A549 (cell line): ENCODE measurements around the gene TMEM91. TPM values are rescaled to one million over a fixed set of nuclear protein-coding genes. Genes with fewer than 3 reads are reported as not detected.

Source experiments
- ATAC-seq, 2 experiments: fragments of 200-7000 bp in 1 of 2; fragments of >200 bp in 1 of 2; cut with Nextera tagmentation in 1 of 2; cut with Tn5 transposase in 1 of 2; 3 replicates each; pipeline versions ENCODE4 v1.8.0 to v1.9.1; 2018 to 2020; ENCODE audit warnings: mild to moderate bottlenecking in 1 of 2, moderate library complexity in 1 of 2
- CTCF ChIA-PET: fragments of 300-600 bp; sonication (Branson Sonifier 250); formaldehyde crosslinking; extraction: SDS; loops from one replicate; lab custom pipeline; 2021; ENCODE audit warnings: antibody characterized with exemption, inconsistent platforms; lab: Yijun Ruan, JAX
- POLR2A ChIA-PET: fragments of 350-600 bp; formaldehyde crosslinking; extraction: SDS; loops from one replicate; lab custom pipeline; 2021; ENCODE audit warnings: antibody characterized with exemption, inconsistent platforms; lab: Yijun Ruan, JAX
- DNase-seq, 2 experiments: peaks; one replicate each; pipeline versions ENCODE4 v3.0.0 to v3.0.0-alpha.2; 2011 to 2016; ENCODE audit warnings: low read depth in 1 of 2, low spot score in 1 of 2
- FAIRE-seq: peaks from 2 replicates; lab custom pipeline; 2011; peaks lifted over from hg19 to GRCh38; lab: Jason Lieb, UNC
- H3K27ac ChIP-seq, 2 experiments: fragments of >200 bp; sonication (Bioruptor Twin); formaldehyde crosslinking; 3 replicates each; pipeline ENCODE4 v1.5.1; 2016 to 2017
- H3K4me1 ChIP-seq: fragments of >200 bp; sonication (Bioruptor Twin); formaldehyde crosslinking; 3 replicates; pipeline ENCODE4 v1.6.1; 2016
- H3K4me2 ChIP-seq: fragments of >200 bp; sonication (Bioruptor Twin); formaldehyde crosslinking; 3 replicates; pipeline ENCODE4 v1.6.1; 2016
- H3K4me3 ChIP-seq: fragments of >200 bp; sonication (Bioruptor Twin); formaldehyde crosslinking; 3 replicates; pipeline ENCODE4 v1.5.1; 2016
- H3K9me3 ChIP-seq: fragments of >200 bp; sonication (Bioruptor Twin); formaldehyde crosslinking; 3 replicates; pipeline ENCODE4 v1.6.1; 2016
- ATOH8 ChIP-seq: fragments of 250-450 bp; sonication (Bioruptor Pico); IDR thresholded peaks from 2 replicates; pipeline ENCODE4 v1.5.0; 2020; ENCODE audit warnings: low read depth, mild to moderate bottlenecking, moderate library complexity
- EP300 ChIP-seq, 2 experiments: fragments of >200 bp; sonication (Bioruptor Twin); formaldehyde crosslinking; IDR thresholded peaks; 2 replicates in 1 of 2; 3 replicates in 1 of 2; pipeline ENCODE4 v1.6.1; 2016 to 2017
- ESRRA ChIP-seq: fragments of 150-350 bp; IDR thresholded peaks from 2 replicates; pipeline ENCODE4 v1.6.1; 2014; ENCODE audit warnings: mild to moderate bottlenecking, low read length, borderline replicate concordance
- FOSL2 ChIP-seq, 2 experiments: fragments of 450-650 bp in 1 of 2; fragments of >200 bp in 1 of 2; sonication (Bioruptor Twin) in 1 of 2; formaldehyde crosslinking; IDR thresholded peaks; 2 replicates each; pipeline versions ENCODE4 v1.5.0 to v1.6.1; 2016 to 2020; ENCODE audit warnings: mild to moderate bottlenecking in 1 of 2, moderate library complexity in 1 of 2
- HEYL ChIP-seq: fragments of 250-450 bp; sonication (Bioruptor Pico); IDR thresholded peaks from 2 replicates; pipeline ENCODE4 v1.8.0; 2021; ENCODE audit warnings: mild to moderate bottlenecking, moderate library complexity
- HMGXB4 ChIP-seq: fragments of 250-450 bp; sonication (Bioruptor Pico); IDR thresholded peaks from 2 replicates; pipeline ENCODE4 v1.5.0; 2021; ENCODE audit warnings: mild to moderate bottlenecking, moderate library complexity, borderline replicate concordance
- HOXB13 ChIP-seq: fragments of 250-450 bp; sonication (Bioruptor Pico); IDR thresholded peaks from 2 replicates; pipeline ENCODE4 v1.5.0; 2020; ENCODE audit warnings: low read depth, mild to moderate bottlenecking, moderate library complexity
- HOXB5 ChIP-seq: fragments of 250-450 bp; sonication (Bioruptor Pico); IDR thresholded peaks from 2 replicates; pipeline ENCODE4 v1.5.0; 2020; ENCODE audit warnings: mild to moderate bottlenecking, moderate library complexity
- JUN ChIP-seq, 2 experiments: fragments of >200 bp; sonication (Bioruptor Twin); formaldehyde crosslinking; IDR thresholded peaks; 2 replicates in 1 of 2; 3 replicates in 1 of 2; pipeline ENCODE4 v1.6.1; 2016 to 2017
- JUNB ChIP-seq: fragments of >200 bp; sonication (Bioruptor Twin); formaldehyde crosslinking; IDR thresholded peaks from 2 replicates; pipeline ENCODE4 v1.6.1; 2016
- KDM5A ChIP-seq: fragments of 200-600 bp; sonication (generic); IDR thresholded peaks from 2 replicates; pipeline ENCODE4 v1.6.1; 2016; ENCODE audit warnings: antibody characterized with exemption, mild to moderate bottlenecking
- MAFK ChIP-seq: fragments of 450-650 bp; IDR thresholded peaks from 2 replicates; pipeline ENCODE4 v1.6.1; 2014; ENCODE audit not compliant: partially characterized antibody
- MYC ChIP-seq: IDR thresholded peaks from 2 replicates; pipeline ENCODE4 v1.6.1; 2012; ENCODE audit warnings: mild to moderate bottlenecking, inconsistent platforms, low read length, improper control_type of control experiment, borderline replicate concordance
- NR3C1 ChIP-seq: fragments of >200 bp; sonication (Bioruptor Twin); formaldehyde crosslinking; IDR thresholded peaks from 3 replicates; pipeline ENCODE4 v1.6.1; 2017
- POLR2AphosphoS2 ChIP-seq: conservative IDR thresholded peaks from 2 replicates; pipeline ENCODE4 v1.6.1; 2012; ENCODE audit warnings: low read length, improper control_type of control experiment, inconsistent platforms
- RARB ChIP-seq: fragments of 250-450 bp; sonication (Bioruptor Pico); IDR thresholded peaks from 2 replicates; pipeline ENCODE4 v1.8.0; 2021; ENCODE audit warnings: mild to moderate bottlenecking, moderate library complexity
- RNF2 ChIP-seq: fragments of 200-600 bp; sonication (generic); IDR thresholded peaks from 2 replicates; pipeline ENCODE4 v1.6.1; 2016; ENCODE audit warnings: low read depth, mild to moderate bottlenecking, antibody characterized with exemption, moderate library complexity, borderline replicate concordance
- ZC3H11A ChIP-seq: fragments of 450-650 bp; IDR thresholded peaks from 2 replicates; pipeline ENCODE4 v1.6.1; 2014; ENCODE audit warnings: antibody characterized with exemption, mild to moderate bottlenecking
- ZFP36 ChIP-seq: fragments of 450-650 bp; IDR thresholded peaks from 2 replicates; pipeline ENCODE4 v1.6.1; 2014; ENCODE audit warnings: borderline replicate concordance; ENCODE audit not compliant: partially characterized antibody
- WGBS: methylation state at CpG from one replicate; pipeline ENCODE4 v1.1.6; 2017; ENCODE audit errors: missing lambda C conversion rate; 5-methylcytosine and 5-hydroxymethylcytosine counted together
- polyA plus RNA-seq, 4 experiments: library from polyadenylated mRNA; depleted of rRNA in 3 of 4; stranded (reverse); fragments of >200 nt; fragmentation: RNase III in 1 of 4; extraction: RNeasy Plus Mini Kit Qiagen cat#74134 plus additional on column Dnase treatment in 1 of 4; gene quantifications; 2 replicates in 3 of 4; 3 replicates in 1 of 4; pipeline ENCODE4 v1.2.3, GENCODE V29; 2011 to 2017
- TF ChIP-seq, protein P1 (sequence below): IDR thresholded peaks from 2 replicates; pipeline ENCODE4 v1.6.1; 2012
- TF ChIP-seq, protein P2 (sequence below): fragments of 450-650 bp; IDR thresholded peaks from 2 replicates; pipeline ENCODE4 v1.6.1; 2014; ENCODE audit warnings: antibody characterized with exemption
- TF ChIP-seq, protein P3 (sequence below): IDR thresholded peaks from 2 replicates; pipeline ENCODE4 v1.6.1; 2012; ENCODE audit warnings: low read depth, borderline replicate concordance
- TF ChIP-seq, protein P4 (sequence below): fragments of >200 bp; sonication (Bioruptor Twin); formaldehyde crosslinking; IDR thresholded peaks from 3 replicates; pipeline ENCODE4 v1.6.1; 2016

TMEM91 gene
- polyA plus RNA-seq, 2 of the 4 experiments (the other 2 are of a cell fraction): 4.0 to 5.2 TPM

DNA sequence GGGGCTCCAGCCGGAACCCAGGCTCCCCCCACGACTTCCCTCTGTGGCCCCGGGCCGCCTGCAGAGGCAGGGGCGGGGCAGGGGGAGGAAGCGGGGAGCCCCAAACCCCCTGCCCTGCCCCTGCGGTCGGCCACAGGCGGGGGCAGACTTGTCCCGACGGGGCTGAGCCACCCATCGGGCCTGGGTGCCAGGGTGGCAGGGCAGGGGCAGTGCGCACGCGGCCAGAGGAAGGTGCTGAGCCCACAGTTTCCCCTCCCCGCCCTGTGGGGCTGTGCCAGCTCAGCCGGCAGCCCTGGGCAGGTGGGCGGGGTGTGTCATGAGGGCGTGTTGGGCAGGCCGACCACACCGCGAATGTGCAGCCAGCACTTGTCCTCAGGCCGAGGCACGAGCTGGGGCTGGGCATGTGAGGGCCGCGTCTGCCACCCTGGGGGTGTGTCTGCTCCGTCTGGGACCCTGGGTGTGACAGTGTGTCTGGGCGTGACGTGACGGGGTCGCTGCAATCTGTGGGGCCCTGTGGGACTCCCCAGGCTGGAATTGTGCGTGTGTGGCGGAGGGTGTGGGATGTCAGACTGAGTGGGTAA is 48.7 kb upstream of the TMEM91 start:
- FAIRE-seq (no peak), DNase-seq (peak in 1 of 2 experiments; percentile 71), ATAC-seq (peak; percentile 0 to 9; a peak in 3 of 6 replicates)
- Histone ChIP-seq H3K27ac (peak overlapping the region; percentile 53 to 91), H3K4me2 (peak overlapping the region; percentile 54), H3K4me1 (peaks cover 64% of the 10 kb centered on the region), H3K4me3 (no peak overlapping the region), H3K9me3 (no peaks in the 10 kb centered on the region)
- CTCF ChIA-PET: interaction anchor here (0.6 to 23.9 kb wide), 13 partner anchors 6 to 245 kb away, joined by 3 to 295 read pairs (median 5); partner anchors contain the start of genes B9D2, CCDC97 and TGFB1
- POLR2A ChIA-PET: interaction anchor here (1.0 to 2.1 kb wide), 6 partner anchors 17 to 112 kb away, joined by 3 to 6 read pairs (median 5); partner anchors contain the start of genes B9D2, CCDC97, DMAC2 and HNRNPUL1
- TF ChIP-seq EP300 (IDR thresholded peaks at IDR 0.05): no peak
- TF ChIP-seq RNF2: no peak
- TF ChIP-seq, protein P1, sequence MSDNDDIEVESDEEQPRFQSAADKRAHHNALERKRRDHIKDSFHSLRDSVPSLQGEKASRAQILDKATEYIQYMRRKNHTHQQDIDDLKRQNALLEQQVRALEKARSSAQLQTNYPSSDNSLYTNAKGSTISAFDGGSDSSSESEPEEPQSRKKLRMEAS: peak; percentile 62
- no peak for TF ChIP-seq FOSL2 (IDR thresholded peaks at IDR 0.05)
- no peak for TF ChIP-seq FOSL2 (CRISPR knock-in tag; IDR thresholded peaks at IDR 0.05)
- 0 out of 2 replicates have a peak, but pooled peaks have one; percentile 43 for TF ChIP-seq MYC
- TF ChIP-seq, protein P2, sequence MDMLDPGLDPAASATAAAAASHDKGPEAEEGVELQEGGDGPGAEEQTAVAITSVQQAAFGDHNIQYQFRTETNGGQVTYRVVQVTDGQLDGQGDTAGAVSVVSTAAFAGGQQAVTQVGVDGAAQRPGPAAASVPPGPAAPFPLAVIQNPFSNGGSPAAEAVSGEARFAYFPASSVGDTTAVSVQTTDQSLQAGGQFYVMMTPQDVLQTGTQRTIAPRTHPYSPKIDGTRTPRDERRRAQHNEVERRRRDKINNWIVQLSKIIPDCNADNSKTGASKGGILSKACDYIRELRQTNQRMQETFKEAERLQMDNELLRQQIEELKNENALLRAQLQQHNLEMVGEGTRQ: no peak
- no peak for TF ChIP-seq HOXB5 (CRISPR knock-in tag)
- TF ChIP-seq JUNB: no peak
- TF ChIP-seq HOXB13 (CRISPR knock-in tag): no peak
- no peak for TF ChIP-seq HEYL
- TF ChIP-seq MAFK: peak; percentile 82
- TF ChIP-seq ESRRA: no peak
- TF ChIP-seq, protein P3, sequence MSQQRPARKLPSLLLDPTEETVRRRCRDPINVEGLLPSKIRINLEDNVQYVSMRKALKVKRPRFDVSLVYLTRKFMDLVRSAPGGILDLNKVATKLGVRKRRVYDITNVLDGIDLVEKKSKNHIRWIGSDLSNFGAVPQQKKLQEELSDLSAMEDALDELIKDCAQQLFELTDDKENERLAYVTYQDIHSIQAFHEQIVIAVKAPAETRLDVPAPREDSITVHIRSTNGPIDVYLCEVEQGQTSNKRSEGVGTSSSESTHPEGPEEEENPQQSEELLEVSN: no peak
- peak in 1 of 2 experiments; percentile 35; a peak in 2 of 5 replicates for TF ChIP-seq JUN (IDR thresholded peaks at IDR 0.05)
- no peak for TF ChIP-seq ZFP36
- no peak for TF ChIP-seq ZC3H11A
- peak; percentile 86 for TF ChIP-seq POLR2AphosphoS2
- TF ChIP-seq NR3C1: no peak
- no peak for TF ChIP-seq KDM5A
- WGBS: 64% methylated on average over 26 of the region's 33 CpGs

GRCh38 chr19:41328157-41328841 is 48.0 kb upstream of the TMEM91 start:
- ATAC-seq: peak; percentile 3; a peak in 4 of 6 replicates
- no peak overlapping the region for H3K4me3 ChIP-seq
- ChIA-PET POLR2A (interaction anchor here (1.1 to 2.1 kb wide), 4 partner anchors 18 to 111 kb away, joined by 3 to 6 read pairs (median 6); partner anchors contain the start of genes CCDC97 and DMAC2), CTCF (interaction anchor here (0.9 to 23.9 kb wide), 12 partner anchors 7 to 242 kb away, joined by 3 to 295 read pairs (median 6); partner anchors contain the start of genes B9D2, CCDC97 and TGFB1)
- no peak for FAIRE-seq
- 87% methylated on average over 22 of the region's 22 CpGs for WGBS
- peak overlapping the region; percentile 53 to 91 for H3K27ac ChIP-seq
- peaks cover 58% of the 10 kb centered on the region for H3K4me1 ChIP-seq
- no peak for TF ChIP-seq HOXB5 (CRISPR knock-in tag)
- TF ChIP-seq MAFK: peak; percentile 57
- peak overlapping the region; percentile 54 for H3K4me2 ChIP-seq
- H3K9me3 ChIP-seq: no peaks in the 10 kb centered on the region
- peak in 1 of 2 experiments; percentile 56 for DNase-seq

GRCh38 chr19:41328842-41329225 is 47.5 kb upstream of the TMEM91 start:
- no peak overlapping the region for H3K4me3 ChIP-seq
- 86% methylated on average over 1 of the region's 1 CpG for WGBS
- no peak for ATAC-seq
- DNase-seq: no peak
- peaks cover 52% of the 10 kb centered on the region for H3K4me1 ChIP-seq
- no peak overlapping the region for H3K4me2 ChIP-seq
- POLR2A ChIA-PET: interaction anchor here (1.4 to 2.1 kb wide), 2 partner anchors 19 to 24 kb away, joined by 5 to 6 read pairs; partner anchors contain the start of gene CCDC97
- no peak for FAIRE-seq
- H3K9me3 ChIP-seq: no peaks in the 10 kb centered on the region
- H3K27ac ChIP-seq: peak overlapping the region in 1 of 2 experiments; percentile 91; a peak in 4 of 6 replicates
- CTCF ChIA-PET: interaction anchor here (1.1 to 23.9 kb wide), 9 partner anchors 7 to 235 kb away, joined by 3 to 295 read pairs (median 18); partner anchors contain the start of genes CCDC97 and TGFB1
- TF ChIP-seq, protein P4, sequence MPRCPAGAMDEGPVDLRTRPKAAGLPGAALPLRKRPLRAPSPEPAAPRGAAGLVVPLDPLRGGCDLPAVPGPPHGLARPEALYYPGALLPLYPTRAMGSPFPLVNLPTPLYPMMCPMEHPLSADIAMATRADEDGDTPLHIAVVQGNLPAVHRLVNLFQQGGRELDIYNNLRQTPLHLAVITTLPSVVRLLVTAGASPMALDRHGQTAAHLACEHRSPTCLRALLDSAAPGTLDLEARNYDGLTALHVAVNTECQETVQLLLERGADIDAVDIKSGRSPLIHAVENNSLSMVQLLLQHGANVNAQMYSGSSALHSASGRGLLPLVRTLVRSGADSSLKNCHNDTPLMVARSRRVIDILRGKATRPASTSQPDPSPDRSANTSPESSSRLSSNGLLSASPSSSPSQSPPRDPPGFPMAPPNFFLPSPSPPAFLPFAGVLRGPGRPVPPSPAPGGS: no peak
- TF ChIP-seq POLR2AphosphoS2 (no peak), ZC3H11A (no peak), ATOH8 (no peak), HMGXB4 (no peak), RNF2 (no peak), MYC (no peak), RARB (CRISPR knock-in tag) (no peak)
- TF ChIP-seq, protein P3: no peak
